ENCODE measurements around the gene MT1H.

Gene MT1H

DNA sequence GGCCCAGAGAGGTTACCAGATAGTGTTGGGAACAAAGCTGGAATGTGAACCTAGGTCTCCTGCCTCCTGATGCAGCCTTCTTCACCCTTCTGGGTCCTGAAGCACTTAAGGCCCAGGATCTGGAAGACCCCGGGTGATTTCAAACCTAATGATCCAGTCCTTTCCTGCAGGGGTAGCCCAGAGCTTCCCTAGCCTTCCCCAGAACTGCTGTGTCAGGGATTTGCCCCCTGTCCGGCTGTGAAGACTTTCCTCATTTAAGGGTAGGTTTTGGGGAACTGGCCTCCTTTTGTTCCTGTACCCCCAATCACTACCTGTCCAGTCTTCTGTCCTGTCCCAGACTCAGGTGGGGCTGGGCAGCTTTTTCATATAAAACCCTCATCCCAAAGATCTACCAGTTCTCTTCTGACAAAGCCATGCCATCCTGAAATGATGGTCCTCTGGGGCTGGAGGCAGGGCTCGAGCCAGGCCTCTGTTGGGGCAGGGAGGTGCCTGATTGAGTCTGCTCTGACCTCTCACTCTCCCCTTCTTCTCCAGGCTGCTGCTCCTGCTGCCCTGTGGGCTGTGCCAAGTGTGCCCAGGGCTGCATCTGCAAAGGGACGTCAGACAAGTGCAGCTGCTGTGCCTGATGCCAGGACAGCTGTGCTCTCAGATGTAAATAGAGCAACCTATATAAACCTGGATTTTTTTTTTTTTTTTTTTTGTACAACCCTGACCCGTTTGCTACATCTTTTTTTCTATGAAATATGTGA is 14.0 kb downstream of the MT1H start:
- DNase-seq (ENCODE audit: low read depth), result no peak
- peak overlapping the region; percentile 99 for H3K4me3 ChIP-seq (ENCODE audit: low read length)
- no peak for TF ChIP-seq CTCF (IDR thresholded peaks at IDR 0.05; ENCODE audit: insufficient read depth, low read depth, low read length, missing control alignments)

DNA sequence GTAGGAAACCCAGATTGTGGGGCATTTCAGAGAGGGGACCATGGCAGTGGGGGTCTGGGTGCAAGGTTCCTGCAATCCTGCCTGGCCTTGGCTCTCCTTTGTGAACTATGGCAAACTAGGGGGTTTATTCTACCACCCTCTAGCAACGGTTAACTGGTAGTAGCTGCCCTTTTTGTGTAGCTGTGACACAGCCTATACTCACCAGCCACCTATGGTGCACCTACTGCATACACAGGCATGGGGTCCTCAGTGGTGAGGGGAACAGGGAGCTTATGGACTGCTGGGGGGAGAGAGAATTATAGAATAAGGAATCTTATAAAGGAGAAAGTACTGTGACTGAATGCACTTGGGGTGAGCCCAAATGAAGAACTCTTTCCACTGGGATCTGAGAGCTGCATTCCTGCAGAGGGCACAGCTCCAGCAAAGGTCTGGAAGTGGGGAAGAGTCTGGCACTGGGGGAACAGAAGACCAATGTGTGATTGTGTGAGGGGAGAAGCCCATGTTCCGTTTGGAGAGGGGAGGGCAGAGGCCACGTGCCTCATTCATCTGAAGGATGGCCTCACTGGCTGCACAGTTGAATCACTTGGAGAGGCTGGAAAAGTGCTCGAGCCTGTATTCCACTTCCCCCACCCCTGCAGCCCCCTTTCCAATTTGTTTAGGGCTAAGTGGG is 14.8 kb downstream of the MT1H start:
- peak; percentile 44 for DNase-seq (ENCODE audit: low read depth)
- no peak for TF ChIP-seq CTCF (IDR thresholded peaks at IDR 0.05; ENCODE audit: insufficient read depth, low read depth, low read length, missing control alignments)
- H3K4me3 ChIP-seq (ENCODE audit: low read length), result peak overlapping the region; percentile 99

DNA sequence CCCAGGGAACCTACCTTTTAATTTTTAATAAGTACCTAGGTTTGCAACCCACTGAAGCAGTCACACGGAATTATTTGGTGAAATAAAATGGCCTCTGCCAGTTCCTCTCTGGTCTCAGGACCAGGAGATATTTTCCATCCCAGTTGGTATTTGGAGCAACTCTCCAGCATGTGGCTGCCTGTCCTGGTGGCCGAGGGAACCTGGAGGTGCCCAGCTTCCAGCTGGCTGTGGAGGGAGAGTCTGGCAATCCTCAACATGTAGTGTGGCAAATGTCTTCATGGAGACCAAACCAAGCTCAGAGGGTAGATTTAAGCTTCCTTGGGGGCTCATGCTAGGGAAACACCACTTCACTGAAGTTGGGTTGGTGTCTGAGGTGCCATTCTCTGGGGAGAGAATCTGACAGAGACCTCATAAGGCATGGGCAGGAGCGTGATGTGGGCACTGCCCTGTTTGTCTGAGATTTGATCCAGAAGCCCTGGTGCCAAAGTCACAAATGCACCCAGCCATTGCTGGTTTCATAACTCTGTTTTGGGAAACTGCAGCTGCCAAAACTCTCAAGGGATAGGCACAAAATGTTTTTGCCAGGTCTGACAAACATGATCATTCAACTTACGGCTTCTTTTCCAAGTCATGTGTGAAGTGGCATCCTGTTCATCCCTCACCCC is 15.4 kb downstream of the MT1H start:
- DNase-seq (ENCODE audit: low read depth), result peak; percentile 43
- H3K4me3 ChIP-seq (ENCODE audit: low read length), result peak overlapping the region; percentile 99
- no peak for TF ChIP-seq CTCF (IDR thresholded peaks at IDR 0.05; ENCODE audit: insufficient read depth, low read depth, low read length, missing control alignments)

- no peak overlapping the region for H3K4me3 ChIP-seq (ENCODE audit: low read length)
- TF ChIP-seq CTCF (IDR thresholded peaks at IDR 0.05; ENCODE audit: insufficient read depth, low read depth, low read length, missing control alignments), result no peak
- no peak for DNase-seq (ENCODE audit: low read depth)
Observed at GRCh38 chr16:56686758-56687157, 17.1 kb downstream of the MT1H start.

DNA sequence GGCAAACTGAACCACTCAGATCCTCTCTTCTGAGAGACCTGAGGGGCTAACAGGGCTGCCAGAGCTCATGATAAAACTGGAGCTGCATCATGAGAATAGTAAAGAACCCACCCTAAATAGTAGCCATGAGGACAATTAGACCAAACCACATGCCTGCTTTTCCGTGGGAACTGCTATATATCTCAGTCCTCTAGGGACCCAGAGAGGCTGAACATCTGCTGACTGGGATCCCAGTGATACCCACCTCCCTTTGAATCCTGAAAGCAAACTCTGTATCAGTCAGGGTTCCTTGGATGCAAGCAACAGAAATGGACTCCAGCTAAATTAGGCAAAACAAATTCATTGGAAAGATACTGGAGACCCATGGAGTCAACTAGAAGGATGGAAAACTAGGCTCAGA is 19.1 kb downstream of the MT1H start:
- no peak for DNase-seq (ENCODE audit: low read depth)
- no peak overlapping the region for H3K4me3 ChIP-seq (ENCODE audit: low read length)
- no peak for TF ChIP-seq CTCF (IDR thresholded peaks at IDR 0.05; ENCODE audit: insufficient read depth, low read depth, low read length, missing control alignments)

- DNase-seq (ENCODE audit: low read depth), result peak; percentile 64
- H3K4me3 ChIP-seq (ENCODE audit: low read length), result no peak overlapping the region
- no peak for TF ChIP-seq CTCF (IDR thresholded peaks at IDR 0.05; ENCODE audit: insufficient read depth, low read depth, low read length, missing control alignments)
Observed at GRCh38 chr16:56689171-56689570, 19.6 kb downstream of the MT1H start.
